GM12801 (cell line): ENCODE results near the gene HPSE2.

Experiments
- TF ChIP-seq, protein P1 (sequence below): IDR thresholded peaks from one replicate; pipeline ENCODE4 v1.5.1; 2011; ENCODE audit warnings: control low read depth; ENCODE audit not compliant: insufficient read length; ENCODE audit errors: extremely low read depth

The HPSE2 gene

DNA sequence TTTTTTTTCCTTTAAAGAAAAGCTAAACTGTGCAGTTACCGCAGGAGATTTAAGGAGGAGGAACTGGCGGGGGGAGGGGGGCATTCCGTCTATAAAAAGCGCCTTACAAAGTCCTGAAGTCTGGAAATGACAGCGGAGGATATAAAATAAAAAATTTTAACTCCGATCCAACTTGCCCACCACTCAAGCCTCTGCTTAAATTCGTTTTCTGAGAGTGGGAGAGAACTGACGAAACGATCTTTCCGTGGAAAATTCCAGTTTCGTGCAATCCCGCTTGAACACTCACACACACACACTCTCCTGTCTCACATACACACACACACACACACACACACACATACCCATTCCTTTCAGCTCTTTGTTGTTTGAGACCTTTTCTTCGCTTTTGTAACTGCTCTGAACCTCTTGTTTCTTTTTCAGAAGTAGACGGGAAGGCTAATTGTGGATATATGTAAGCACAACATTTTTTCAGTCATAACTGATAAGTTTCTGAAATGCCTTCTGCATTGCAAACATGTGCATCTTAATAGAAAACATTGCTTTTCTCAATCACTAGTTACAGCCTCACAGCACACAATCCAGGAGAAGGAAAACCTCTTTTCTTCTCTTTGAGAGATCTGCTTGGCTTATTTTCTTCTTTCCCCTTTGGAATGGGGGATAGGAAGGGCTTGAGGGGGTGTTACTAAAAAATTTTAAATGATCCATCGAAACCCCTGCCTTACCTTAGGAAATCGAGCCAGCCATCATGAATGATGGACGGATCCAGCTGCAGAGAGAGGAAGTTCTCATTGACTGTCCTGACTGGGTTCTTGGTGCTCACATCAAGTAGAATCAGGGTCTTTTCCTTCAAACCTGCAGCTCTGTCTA is 628 bp downstream of the HPSE2 start:
- TF ChIP-seq, protein P1, sequence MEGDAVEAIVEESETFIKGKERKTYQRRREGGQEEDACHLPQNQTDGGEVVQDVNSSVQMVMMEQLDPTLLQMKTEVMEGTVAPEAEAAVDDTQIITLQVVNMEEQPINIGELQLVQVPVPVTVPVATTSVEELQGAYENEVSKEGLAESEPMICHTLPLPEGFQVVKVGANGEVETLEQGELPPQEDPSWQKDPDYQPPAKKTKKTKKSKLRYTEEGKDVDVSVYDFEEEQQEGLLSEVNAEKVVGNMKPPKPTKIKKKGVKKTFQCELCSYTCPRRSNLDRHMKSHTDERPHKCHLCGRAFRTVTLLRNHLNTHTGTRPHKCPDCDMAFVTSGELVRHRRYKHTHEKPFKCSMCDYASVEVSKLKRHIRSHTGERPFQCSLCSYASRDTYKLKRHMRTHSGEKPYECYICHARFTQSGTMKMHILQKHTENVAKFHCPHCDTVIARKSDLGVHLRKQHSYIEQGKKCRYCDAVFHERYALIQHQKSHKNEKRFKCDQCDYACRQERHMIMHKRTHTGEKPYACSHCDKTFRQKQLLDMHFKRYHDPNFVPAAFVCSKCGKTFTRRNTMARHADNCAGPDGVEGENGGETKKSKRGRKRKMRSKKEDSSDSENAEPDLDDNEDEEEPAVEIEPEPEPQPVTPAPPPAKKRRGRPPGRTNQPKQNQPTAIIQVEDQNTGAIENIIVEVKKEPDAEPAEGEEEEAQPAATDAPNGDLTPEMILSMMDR: no peak

DNA sequence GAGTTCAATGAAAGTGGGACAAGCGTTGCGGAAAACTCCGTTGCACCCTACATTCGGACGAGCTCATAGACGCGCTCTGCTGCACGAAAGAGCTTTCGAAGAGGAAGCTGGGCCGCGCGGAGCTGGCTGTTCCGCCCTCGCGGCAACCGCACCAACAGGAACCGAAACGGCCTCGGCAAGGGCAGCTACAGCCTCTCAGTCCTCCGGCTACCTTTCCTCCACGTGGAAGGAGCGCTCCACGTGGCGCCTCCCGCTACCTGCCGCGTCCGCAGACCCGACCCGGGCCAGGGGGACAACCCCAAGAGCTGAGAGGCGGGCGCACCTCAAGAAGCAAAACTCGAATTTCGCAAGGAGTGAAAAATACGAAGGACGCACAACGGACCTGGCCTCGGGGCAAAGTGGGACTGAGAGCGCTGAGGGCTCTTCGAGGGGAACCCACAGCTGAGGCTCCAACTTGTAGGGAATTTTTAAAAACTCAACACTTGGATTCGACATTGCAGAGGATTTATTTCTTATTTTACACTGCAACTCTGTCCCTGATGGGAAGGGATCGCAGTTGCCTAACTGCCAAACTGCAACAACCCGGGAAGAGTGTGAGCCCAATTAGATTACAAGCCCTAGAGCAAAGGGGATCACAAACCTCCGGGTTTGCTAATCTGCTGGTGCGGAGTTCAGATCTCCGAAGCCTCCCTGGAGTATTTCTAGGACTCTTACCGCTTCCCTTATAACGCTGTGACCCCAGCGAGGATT is 1.4 kb downstream of the HPSE2 start:
- TF ChIP-seq, protein P1: no peak

DNA sequence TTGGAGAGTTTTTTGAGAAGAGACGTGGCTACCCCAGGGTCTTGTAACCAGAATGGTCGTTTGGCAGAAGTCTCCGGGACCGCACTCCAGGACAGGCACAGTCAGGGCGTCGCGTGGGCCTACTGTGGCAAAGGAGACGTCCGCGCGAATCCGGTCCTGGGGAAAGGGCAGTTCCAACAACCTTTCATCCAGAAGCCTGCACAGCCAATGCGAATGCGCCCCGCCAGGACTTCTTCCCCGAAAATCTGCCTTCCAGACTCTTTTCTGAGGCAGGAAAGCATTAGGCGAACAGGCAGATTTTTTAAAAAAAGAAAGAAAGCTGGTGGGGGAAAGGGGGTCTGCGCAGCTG is 2.0 kb downstream of the HPSE2 start:
- TF ChIP-seq, protein P1: no peak

DNA sequence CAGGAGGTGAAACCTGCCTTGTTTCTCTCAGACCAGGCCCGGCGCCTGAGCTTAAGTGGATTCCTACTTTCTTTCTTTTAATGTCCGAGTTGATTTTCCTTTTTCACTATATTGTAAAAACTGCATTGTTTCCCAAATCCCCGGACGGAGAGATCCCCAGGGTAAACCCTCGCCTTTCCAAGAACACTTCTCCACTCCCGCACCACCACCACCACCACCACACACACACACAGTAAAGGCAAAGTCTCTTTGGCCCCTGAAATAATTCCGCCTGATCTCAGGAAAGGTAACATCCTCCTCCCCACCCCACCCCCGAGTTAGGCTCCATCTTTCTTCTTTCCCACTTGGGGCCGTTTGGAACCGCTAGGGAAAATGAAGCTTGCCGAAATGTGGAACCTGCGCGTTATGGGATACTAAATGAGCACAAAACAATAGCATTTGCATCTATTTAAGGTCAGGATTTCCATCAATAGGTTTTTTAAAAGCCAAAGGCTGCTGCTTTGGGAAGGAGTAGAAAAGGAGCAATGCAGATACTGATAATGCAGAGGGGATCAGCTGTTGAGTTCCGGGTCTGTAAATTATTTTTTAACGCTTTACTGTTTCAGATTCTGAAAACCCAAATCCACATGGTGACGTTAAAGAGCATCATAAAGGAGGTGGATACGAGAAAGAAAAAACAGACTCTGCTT is 2.5 kb downstream of the HPSE2 start:
- TF ChIP-seq, protein P1: no peak

DNA sequence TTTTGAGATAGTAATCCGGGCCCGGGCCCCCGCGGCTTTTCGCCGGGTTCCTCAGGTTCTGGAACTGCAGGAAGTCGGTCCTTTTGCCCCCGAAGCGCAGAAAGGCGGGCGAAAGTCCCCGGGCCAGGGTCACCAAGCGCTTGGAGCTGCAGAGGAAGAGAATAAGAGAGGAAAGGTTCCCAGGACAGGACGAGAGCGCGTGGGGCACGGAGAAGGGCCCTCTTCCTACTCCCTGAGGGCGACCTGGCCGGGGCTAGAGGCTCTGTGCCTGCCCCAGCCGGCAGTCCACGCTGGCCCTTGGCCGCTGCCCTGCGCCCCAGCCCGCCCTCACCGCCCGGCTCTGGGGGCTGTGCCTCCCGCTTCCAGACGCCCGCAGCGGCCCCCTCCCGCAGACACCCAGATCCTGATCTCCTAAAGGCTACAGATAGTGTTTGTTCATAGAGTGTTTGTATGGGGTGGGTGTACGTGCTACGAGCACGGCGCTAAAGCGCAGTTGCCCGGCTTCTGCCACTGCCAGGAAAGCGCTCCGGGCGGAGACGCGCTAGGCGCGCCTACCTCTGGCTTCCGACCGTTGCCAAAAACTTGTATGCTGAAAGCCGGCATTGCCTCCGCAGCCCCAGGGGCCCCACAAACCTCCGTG is 3.2 kb downstream of the HPSE2 start:
- TF ChIP-seq, protein P1: no peak

DNA sequence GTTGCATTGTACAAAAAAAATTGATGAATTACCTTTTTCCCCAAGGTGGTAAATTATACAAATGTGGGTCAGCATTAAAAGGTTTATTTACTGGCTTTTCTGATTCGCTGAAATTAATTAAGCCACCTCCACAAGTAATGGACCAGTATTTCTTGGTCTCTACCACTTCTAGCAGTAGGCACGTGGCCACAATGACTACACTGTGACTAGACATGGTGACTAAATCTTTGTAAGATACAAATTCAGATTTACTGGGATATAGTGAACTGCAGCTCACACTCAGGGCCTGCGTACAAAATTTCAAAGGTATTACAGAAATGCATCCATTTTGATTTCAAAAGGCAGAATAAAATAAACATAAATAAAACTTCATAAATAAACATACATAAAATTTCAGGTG is 10.9 kb downstream of the HPSE2 start:
- TF ChIP-seq, protein P1: no peak

DNA sequence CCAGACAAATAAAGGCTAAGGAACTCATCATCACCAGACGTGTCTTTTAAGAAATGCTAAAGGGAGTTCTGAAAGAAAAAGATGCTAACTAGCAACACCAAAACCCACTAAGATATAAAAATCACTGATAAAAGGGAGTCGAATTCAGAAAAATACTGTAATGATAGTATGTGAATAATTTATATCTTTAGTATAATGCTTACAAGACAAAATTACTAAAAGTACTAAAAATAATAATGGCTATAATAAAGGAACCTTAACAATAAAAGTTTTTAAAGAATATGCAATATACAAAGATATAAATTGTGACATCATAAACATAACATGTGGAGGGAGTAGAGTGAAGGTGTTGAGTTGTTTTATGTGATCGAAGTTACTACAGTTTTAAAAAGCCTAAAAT is 28.3 kb downstream of the HPSE2 start:
- TF ChIP-seq, protein P1: no peak
